Anterior cingulate cortex (tissue), 58 donors: ENCODE results near the gene ZC3H4.
"Not testable (repeated sequence)": the region's sequence is repeated elsewhere in the genome, so short reads cannot be mapped to it uniquely, and the experiment has no call there.

ENCODE experiments used
- DNase-seq, 58 donors: peaks; one replicate each; lab custom pipeline; 2025; lab: John Stamatoyannopoulos, UW

The ZC3H4 gene

DNA sequence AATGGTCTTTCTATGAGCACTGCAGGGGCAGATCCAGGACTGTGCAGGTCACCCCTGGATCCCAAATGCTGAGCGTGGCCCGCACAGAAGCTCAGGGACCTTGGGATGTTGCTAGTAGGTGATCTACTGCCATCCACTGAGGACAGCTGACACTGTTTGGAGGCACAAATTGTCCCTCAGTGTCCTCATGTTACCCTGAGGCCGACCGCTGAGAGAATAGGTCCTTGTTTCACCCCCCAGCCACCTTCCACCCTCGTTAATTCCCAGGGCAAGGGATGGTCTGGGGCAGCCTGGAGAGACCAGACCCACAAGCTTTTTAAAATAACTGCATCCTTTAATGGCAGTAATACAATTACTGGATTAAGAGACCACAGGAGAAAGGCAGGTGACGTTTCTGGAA is 49.7 kb downstream of the ZC3H4 start:
- peak in 1 of 58 donors; percentile 5 for DNase-seq

DNA sequence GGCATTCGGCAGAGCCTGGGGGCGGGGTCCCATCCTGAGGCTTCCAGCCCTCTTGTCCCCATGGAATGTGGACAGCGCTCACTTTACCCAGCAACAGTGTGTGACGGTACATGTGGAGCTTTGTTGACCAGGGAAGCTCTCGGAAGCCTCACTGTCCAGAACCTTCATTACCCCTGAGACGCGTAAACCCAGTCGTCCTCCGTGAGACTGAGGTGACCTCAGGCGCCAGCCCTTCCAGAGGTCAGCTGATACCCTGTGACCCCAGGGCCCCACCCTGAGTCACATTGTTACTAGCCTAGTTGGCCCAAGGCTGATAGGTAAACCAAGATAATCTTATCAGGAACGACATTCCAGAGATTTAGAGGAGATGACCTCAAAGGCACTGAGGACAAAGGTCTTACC is 55.0 kb downstream of the ZC3H4 start:
- DNase-seq, result no peak

DNA sequence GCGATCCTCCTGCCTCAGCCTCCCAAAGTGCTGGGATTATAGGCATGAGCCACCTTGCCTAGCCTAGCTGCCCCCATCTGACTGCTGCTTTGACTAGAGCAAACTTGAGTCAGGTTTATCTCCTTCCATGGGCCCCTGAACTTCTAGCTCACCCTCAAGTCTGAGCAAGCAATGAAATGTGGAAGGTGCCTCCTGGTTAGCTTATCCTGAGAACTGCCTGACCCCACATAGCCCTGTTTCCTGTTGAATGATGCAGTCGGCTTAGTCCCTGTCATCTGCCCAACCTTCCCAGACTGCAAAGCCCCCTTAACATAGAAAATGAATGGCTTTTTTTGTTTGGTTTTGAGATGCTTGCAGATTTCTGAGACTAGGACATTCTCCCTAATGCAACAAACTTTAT is 56.2 kb downstream of the ZC3H4 start:
- no peak for DNase-seq

DNA sequence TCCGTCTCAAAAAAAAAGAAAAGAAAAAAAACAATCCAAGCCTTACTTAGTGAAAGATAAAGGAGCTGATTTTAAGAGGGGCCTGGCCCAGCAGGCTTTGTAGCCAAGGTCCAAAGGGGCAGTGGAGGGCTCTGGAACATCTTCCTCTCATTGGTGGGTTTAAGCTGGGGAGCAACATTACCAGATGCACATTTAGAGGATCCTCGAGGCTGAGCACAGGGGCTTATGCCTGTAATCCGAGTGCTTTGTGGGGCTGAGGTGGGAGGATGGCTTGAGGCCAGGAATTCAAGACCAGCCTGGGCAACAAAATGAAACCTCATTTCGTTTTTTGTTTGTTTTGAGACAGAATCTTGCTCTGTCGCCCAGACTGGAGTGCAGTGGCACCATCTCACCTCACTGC is 57.2 kb downstream of the ZC3H4 start:
- DNase-seq, result no peak

DNA sequence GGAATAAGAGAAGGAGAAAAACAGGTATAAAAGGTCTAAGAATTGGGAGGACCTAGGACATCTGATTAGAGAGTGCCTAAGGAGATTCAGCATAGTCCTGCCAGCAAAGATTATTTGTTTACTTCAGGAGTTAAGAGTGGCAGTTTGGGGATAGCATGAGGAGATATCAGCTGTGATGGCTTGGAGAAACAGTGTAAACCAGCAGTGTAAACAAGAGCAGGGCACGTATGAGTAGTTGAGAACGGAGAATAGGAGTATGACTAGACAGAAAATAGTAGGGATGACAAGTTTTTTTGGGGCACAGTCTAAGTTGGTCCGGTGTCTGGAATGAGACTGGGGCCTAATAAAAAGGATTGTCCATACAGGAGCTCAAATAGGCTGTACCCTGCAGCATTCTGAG is 63.0 kb downstream of the ZC3H4 start:
- not testable (repeated sequence) for DNase-seq

DNA sequence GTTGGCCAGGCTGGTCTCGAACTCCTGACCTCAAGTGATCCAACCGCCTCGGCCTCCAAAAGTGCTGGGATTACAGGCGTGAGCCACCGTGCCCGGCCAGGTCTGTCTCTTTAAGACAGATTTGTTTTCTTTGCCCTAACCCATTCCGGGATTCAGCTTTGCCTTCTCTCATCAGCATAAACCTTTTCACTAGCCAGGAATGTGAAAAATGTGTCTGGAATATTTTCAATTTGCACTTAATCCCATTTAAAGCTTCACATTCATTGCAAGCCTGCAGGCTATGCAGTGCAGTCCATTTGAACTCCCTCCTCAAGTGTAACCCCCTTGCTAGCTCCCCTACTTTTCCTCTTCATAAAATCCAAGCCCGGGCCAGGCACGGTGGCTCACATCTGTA is 64.3 kb downstream of the ZC3H4 start:
- DNase-seq, result no peak

DNA sequence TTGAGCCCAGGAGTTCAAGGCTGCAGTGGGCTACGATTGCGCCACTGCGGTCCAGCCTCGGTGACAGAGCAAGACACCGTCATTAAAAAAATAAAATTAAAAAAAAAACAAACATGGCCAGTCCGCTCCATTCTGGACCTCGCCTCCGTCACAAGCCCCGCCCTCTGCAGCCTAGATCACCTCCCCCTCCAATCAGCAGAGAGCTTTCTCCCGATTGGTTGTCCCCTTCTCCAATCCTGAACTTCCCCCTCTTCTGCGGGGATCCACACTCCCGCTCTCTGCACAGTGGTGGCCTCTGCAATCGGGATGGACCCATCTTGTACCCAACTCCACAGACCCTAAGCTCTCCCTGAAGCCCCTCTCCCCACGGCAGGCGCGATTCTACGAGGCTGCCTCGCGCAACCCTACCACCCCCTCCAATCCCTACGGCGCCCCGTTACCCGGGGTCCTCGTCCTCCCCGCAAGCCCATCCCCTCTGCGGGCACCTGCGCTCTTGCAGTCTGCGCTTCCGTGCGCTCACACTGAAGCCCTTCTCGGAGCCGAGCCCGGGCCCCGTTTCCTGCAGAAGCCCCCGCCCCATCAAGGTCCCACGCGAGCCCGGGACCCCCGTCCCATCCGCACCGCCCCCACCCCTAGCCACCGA is 65.7 kb downstream of the ZC3H4 start:
- peak; percentile 14 to 95 (median 82) for DNase-seq

DNA sequence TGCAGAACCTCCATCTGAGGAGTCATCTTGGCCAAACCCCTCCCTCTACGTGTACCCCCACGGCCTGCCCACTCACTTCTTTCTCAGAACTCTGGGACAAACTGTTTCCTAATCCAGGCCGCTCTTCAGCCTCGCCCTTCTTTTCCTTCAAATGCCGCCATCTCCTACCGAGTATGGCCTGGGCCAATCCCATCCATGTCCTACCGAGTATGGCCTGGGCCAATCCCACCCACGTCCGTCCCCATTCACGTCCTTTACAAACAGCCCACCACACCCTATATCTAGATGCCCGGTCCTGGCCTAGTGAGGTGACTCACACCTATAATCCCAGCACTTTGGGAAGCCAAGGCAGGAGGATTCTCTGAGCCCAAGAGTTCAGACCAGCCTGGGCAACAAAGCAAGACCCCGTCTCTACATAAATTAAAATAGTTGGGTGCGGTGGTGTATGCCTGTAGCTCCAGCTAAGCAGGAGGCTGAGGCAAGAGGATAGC is 66.3 kb downstream of the ZC3H4 start:
- peak in 1 of 58 donors; percentile 46 for DNase-seq

DNA sequence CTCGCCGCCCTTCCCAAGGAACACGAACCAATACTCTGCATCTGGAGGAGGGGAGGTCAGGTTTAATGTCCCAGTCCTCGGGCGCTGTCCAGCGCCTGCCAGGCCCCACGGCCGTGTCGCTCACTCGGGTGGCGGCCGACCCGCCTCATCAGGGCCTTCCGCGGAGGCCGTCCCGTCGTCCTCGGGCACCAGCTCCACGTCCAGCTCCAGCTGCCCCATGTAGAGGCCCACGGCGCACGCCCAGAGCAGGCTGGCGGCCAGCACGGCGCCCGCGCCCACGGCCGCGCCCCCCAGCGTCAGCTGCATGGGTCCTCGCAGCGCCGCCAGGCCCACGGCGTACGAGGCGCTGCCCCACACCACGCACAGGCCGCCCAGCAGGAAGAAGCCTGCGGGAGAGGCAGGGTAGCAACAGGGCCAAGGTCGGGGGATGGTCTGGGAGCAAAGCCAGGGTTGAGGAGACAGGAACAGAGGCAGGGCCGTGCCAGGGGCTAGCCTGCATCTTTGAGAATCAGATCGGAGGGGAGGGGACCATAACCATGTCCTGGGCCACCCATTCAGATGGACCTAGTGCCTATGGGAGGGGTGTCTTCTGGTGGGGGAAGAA is 67.6 kb downstream of the ZC3H4 start:
- DNase-seq, result no peak

DNA sequence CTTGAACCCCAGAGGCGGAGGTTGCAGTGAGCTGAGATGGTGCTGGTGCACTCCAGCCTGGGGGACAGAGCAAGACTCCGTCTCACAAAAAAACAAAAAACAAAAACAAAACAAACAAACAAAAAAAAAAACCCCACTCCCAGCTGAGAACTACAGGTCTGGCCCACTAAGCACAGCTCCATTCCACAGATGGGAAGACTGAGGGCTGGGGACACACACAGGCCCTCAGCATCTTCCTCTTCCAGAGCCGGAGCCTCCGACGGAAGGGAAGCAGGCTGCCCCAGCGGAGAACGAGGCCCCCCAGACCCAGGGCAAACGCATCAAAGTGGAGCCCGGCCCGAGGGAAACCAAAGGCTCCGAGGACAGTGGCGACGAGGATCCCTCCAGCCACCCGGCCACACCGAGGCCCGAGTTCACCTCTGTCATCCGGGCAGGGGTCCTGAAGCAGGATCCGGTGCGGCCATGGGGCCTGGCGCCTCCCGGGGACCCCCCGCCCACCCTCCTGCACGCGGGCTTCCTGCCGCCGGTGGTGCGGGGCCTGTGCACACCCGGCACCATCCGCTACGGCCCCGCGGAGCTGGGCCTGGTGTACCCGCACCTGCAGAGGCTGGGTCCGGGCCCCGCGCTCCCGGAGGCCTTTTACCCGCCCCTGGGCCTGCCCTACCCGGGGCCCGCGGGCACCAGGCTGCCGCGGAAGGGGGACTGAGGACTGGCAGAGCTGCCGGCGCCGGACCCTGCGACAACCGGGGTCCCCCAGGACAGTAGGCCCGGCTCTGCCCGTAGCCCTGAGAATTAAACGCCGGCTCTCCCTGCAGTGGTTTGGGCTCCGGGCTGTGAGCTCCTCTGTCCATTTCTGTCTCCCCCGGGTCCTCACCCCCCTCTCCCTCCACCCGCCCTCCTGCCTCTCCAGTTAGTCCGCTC is 68.4 kb downstream of the ZC3H4 start:
- DNase-seq, result no peak

DNA sequence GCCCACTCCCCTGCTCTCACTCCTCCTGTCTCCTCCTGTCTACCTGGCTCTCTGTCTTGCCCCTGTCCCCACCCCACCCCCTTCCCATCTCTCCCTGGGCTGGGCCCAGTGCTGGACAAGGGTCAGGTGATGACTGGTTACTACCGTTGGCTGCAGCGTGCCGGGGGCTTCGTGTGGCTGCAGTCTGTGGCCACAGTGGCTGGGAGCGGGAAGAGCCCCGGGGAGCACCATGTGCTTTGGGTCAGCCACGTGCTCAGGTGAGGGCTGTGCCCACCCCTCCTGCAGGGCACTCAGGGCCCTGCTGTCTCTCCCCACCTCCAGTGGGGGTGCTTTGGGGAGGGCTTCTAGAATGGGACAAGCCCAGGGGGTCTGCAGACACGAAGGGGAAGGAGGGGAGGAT is 72.7 kb downstream of the ZC3H4 start:
- no peak for DNase-seq

DNA sequence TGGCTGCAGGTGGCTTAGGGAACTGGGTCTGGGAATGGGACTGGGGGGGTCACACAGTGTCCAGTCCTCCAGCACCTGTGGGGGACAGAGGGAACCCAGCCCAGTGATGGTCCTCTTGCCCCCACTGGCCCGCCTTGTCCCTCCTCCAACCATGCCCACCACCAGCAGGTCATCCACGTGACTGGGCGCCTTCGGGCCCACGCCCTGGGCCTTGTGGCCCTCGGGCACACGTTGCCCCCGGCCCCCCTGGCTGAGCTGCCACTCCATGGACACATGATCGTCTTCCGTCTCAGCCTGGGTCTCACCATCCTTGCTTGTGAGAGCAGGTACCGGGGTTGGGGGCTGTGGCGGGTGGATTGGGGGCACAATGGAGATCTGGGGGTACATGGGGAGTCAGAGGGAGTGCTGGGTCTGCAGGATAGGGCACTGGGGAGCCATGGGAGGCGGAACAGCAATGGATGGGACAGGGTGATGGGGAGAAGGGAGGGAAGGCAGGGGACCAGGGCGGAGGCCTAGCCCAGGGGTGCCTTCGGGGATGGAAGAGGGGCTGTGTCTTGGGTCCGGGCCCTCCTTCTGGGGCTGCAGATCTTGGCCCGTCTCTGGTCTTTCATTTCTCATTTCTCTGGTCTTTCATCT is 74.2 kb downstream of the ZC3H4 start:
- no peak for DNase-seq

DNA sequence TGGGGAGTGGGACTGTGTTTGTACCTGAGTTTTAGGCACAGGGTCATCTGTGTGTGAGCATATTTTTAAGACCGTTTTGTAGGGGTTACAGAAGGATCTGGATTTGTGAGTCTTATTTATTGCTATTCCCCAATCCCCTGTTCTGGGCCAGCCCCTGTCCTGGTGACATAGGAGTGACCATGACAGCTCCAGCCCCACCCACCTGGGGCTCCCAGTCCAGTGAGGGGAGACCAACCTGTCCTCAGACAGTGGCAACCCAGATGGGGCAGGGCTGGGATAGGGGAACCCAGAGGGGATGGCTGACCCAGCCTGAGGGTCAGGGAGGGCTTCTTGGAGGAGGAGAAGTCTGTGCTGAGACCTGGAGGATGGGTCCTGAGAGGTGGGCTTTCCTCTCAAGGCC is 75.8 kb downstream of the ZC3H4 start:
- no peak for DNase-seq

DNA sequence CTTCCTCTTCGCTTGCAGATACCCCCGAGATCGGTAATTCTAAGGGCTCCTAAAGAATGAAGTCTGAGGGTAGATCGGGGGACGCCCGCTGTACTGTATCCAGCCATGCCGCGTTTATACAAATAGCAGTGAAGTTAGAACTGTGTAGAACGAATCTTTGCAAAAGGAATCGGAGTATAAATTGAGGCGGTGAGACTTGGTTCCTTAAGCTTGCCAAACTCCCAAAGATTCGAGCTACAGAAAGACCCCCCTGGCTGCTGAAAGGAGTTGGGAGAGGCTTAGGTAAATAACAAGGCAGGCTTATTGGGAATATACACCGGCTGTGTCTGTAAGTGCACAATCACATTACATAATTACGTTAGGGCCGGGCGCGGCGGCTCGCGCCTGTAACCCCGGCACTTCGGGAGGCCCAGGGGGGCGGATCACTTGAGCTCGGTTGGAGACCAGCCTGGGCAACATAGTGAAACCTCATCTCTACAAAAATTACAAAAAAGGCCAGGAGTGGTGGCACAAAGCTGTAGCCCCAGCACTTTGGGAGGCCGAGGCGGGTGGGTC is 77.4 kb downstream of the ZC3H4 start:
- DNase-seq, result peak in 2 of 58 donors; percentile 6 to 41

DNA sequence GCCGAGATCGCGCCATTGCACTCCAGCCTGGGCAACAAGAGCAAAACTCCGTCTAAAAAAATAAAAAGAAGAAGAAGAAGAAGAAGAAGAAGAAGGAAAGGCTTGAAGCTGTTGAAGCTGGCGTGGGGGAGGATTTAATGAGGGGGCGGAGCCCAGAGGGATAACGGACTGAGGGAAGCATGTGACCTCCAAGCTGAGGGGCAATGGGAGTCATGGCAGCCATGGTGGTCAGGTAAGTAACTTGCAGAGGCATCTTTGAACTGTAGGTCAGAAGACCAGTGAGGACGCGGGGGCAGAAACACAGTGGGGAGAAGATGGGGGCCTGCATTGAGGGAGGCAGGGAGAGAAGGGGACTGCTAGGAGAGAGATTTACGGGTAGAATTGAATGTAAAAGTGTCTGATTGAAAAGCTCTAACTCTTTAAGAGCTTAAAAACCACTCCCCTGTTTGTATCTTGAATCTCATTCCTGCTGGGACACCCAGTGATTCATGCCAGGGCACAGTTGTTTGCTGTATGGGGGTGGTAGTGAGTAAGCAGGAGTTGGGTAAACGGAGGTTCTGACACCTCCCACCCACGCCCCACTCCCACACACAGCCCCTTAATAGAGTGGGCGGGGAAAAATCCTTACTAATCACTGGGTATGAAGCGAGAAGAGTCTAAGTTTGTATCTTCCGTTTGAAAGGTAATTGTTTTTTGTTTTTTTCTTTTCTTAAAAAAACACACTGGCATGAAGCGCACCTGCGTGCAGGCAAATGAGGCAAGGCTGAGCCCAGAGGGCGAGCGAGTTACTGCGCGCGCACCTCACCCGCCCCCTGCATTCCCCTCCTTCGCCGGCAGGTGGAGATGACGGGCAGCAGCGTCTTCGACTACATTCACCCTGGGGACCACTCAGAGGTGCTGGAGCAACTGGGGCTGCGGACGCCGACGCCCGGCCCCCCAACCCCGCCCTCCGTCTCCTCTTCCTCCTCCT is 78.2 kb downstream of the ZC3H4 start:
- DNase-seq, result peak in 57 of 58 donors; percentile 35 to 91 (median 72)

DNA sequence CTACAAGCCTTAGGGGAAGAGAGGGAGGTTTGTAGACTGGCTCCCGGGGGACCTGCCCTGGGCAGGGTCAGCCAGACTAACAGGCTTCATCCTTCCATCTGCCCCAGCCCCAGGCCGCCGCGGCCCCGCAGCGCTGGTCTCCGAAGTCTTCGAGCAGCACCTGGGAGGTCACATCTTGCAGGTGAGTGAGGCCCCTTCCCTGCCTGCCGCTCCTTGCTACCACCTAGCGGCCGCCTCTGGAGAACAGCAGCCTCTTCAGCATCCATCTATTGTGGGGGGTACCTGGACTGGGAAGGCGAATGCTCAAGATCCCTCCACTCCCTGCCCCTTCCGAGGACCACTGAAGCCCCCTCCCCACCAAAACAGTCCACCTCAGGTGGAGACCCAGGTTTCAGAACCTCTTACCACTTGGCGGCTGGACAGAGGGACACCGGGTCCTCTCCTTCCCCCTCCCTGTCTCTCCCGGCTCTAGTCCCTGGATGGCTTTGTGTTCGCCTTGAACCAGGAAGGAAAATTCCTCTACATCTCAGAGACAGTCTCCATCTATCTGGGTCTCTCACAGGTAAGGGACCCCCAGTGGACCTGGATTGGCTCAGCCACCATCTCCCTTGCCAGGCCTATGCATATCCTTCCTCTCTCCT is 81.3 kb downstream of the ZC3H4 start:
- peak in 21 of 58 donors; percentile 1 to 50 (median 16) for DNase-seq

DNA sequence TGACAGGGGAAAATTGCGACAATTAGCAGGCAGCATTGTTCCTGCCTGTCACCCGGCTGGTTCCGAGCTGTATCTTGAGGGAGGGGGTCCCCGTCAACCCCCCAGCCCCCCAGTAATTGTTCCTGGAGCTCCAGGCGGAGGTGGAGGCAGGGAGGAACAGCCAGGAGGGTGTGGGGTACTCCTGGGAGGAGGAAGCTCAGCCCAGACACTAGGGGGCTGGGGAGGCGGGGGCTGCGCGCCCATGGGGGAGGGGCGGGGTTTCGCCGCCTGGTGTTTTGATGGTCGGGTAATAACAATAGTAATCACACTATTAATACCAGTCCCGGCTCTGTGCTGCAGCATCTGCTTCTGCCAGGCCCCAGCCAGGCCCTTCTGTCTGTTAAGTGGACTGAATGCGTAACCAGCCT is 85.4 kb downstream of the ZC3H4 start:
- no peak for DNase-seq

DNA sequence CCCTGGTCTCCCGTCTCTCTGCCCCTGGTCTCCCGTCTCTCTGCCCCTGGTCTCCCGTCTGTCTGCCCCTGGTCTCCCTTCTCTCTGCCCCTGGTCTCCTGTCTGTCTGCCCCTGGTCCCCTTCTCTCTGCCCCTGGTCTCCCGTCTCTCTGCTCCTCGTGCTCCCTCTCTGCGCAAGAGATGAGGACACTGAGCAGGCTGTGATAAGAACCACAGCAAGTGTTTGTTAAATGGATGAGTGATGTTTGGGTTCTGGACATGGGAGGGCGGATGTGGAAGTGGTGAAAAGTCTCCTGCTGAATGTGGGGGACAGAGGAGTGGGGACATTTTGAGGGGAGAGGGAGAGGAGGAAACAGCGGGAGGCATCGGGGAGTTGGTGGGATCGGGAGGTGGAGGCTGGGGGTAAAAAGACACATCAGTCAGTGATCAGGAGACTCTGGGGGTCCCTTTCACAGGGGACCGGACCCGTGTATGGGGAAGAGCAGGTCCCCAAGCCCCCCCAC is 85.9 kb downstream of the ZC3H4 start:
- no peak for DNase-seq

DNA sequence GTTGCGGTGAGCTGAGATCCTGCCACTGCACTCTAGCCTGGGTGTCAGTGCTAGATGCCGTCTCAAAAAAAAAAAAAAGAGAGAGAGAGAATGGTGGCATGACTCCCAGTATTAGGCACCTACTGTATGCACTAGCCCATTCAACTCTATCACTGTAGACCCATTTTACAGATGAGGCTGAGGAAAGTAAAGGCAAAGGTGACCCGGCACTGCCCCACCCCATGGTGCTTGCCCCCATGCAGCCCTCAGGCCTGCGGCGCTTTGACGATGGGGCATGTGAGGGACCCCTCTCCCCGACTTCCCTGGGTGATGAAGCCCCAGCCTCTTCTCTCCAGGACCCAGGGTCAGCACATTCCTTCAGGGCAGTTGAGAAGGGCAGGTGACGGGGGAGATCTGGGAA is 86.7 kb downstream of the ZC3H4 start:
- DNase-seq, result no peak
